Stomach (tissue), 9 donors: ENCODE results near the gene PERM1. TPM values are rescaled to one million over a fixed set of nuclear protein-coding genes. Genes with fewer than 3 reads are reported as not detected.
"Not testable (repeated sequence)": the region's sequence is repeated elsewhere in the genome, so short reads cannot be mapped to it uniquely, and the experiment has no call there.

ENCODE experiments used
- DNase-seq, 2 donors: peaks; one replicate each; pipeline versions ENCODE4 v3.0.0 to v3.0.0-alpha.2; 2013 to 2019
- H3K27ac ChIP-seq, 5 donors: fragments of 200-600 bp in 4 of 5; sonication (generic) in 4 of 5; one replicate each; pipeline ENCODE4 v1.5.1; 2013 to 2019; ENCODE audit warnings: mild to moderate bottlenecking in 1 of 5, moderate library complexity in 1 of 5
- H3K27me3 ChIP-seq, 3 donors: fragments of 200-600 bp; sonication (generic); one replicate each; pipeline ENCODE4 v1.5.1; 2017 to 2019; ENCODE audit warnings: mixed run types in 1 of 3
- H3K36me3 ChIP-seq, 4 donors: fragments of 200-600 bp; sonication (generic); 1 replicate in 3 of 4; 2 replicates in 1 of 4; pipeline ENCODE4 v1.5.1; 2016 to 2019
- H3K4me1 ChIP-seq, 4 donors: fragments of 200-600 bp; sonication (generic); one replicate each; pipeline ENCODE4 v1.5.1; 2016 to 2019
- H3K4me3 ChIP-seq, 4 donors: fragments of 200-600 bp; sonication (generic) in 3 of 4; one replicate each; pipeline ENCODE4 v1.5.1; 2016 to 2019; ENCODE audit warnings: mild to moderate bottlenecking in 1 of 4
- H3K9me3 ChIP-seq, 4 donors: fragments of 200-600 bp; sonication (generic); one replicate each; pipeline ENCODE4 v1.5.1; 2016 to 2019
- EP300 ChIP-seq: sonication (generic); formaldehyde crosslinking; IDR thresholded peaks from one replicate; pipeline ENCODE4 v1.6.1; 2017; ENCODE audit warnings: antibody characterized with exemption
- POLR2A ChIP-seq, 4 donors: fragments of 450-650 bp; IDR thresholded peaks; one replicate each; pipeline ENCODE4 v1.6.1; 2016; ENCODE audit warnings: antibody characterized with exemption in 4 of 4, control low read depth in 2 of 4, mild to moderate bottlenecking in 1 of 4, moderate library complexity in 1 of 4
- POLR2AphosphoS5 ChIP-seq, 3 donors: sonication (generic); formaldehyde crosslinking; IDR thresholded peaks; one replicate each; pipeline ENCODE4 v1.6.1; 2016; ENCODE audit warnings: antibody characterized with exemption in 3 of 3
- WGBS, 5 donors: extraction: QIAGEN DNeasy Blood & Tissue Kit in 3 of 5; methylation state at CpG; one replicate each; pipeline versions ENCODE4 v1.1.5 to v1.1.7; 2013 to 2018; 5-methylcytosine and 5-hydroxymethylcytosine counted together
- intact Hi-C: fragments of 100-400 bp; cut with DNase I; formaldehyde crosslinking; loops from one replicate; pipeline ENCODE4 v1.15.1; 2023; ENCODE audit warnings: low total_unique reads
- polyA plus RNA-seq, 3 donors: library from polyadenylated mRNA; stranded (reverse); fragments of 200-250 nt; gene quantifications; one replicate each; pipeline ENCODE4 v1.2.3, GENCODE V29; 2013
- total RNA-seq, 5 donors: library from RNA; depleted of rRNA; stranded (reverse); fragments of >200 nt; gene quantifications; one replicate each; pipeline versions ENCODE4 v1.1.0 to v1.2.3, GENCODE V29; 2014 to 2016
- TF ChIP-seq, protein P1 (sequence below), 7 experiments: fragments of 450-650 bp in 4 of 7; fragments of 200-600 bp in 3 of 7; sonication (generic) in 3 of 7; IDR thresholded peaks; one replicate each; pipeline ENCODE4 v1.5.1; 2016 to 2019; ENCODE audit warnings: antibody characterized with exemption in 7 of 7, control low read depth in 2 of 7, mild to moderate bottlenecking in 1 of 7
- donor health status: healthy with polysubstance abuse.
- donor health status: Bipolar disorder and iron deficiency.
- donor health status: healthy.

The PERM1 gene
- total and polyA plus RNA-seq, 8 donors = 0.37 to 0.88 (median 0.45) TPM; not detected in 4

DNA sequence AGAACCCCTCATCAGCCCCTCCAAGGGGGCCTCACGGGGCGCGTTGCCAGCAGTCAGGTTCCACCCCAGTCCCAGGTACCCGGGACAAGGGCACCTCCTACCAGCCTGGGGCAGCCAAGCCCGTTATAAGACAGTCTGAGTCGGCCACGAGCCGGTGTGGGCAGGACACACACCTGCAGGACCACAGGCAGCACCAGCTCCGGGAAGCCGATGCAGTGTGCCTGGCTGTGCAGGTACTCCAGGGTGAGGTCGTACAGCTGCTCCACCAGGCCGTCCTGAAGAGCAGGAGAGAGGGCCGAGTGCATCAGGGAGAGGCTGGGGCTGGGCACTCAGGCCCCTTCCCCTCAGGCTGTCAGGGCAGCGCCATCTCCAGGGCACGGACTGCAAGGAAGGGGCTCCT, 33.9 kb downstream of the PERM1 start:
- peaks cover 2 to 24% (median 10%) of the 10 kb centered on the region in 4 donors for H3K4me1 ChIP-seq
- peaks cover 67 to 88% (median 86%) of the 10 kb centered on the region in 4 donors for H3K36me3 ChIP-seq
- no peaks in the 10 kb centered on the region for H3K9me3 ChIP-seq
- peaks cover 0 to 10% (median 4%) of the 10 kb centered on the region in 3 donors for H3K27me3 ChIP-seq
- WGBS, 5 donors = 75 to 94% (median 90%) methylated on average over 5 to 15 of the region's 15 CpGs
- H3K27ac ChIP-seq = no peak overlapping the region
- H3K4me3 ChIP-seq = no peak overlapping the region
- intact Hi-C loops = no loop called here
- TF ChIP-seq, protein P1, sequence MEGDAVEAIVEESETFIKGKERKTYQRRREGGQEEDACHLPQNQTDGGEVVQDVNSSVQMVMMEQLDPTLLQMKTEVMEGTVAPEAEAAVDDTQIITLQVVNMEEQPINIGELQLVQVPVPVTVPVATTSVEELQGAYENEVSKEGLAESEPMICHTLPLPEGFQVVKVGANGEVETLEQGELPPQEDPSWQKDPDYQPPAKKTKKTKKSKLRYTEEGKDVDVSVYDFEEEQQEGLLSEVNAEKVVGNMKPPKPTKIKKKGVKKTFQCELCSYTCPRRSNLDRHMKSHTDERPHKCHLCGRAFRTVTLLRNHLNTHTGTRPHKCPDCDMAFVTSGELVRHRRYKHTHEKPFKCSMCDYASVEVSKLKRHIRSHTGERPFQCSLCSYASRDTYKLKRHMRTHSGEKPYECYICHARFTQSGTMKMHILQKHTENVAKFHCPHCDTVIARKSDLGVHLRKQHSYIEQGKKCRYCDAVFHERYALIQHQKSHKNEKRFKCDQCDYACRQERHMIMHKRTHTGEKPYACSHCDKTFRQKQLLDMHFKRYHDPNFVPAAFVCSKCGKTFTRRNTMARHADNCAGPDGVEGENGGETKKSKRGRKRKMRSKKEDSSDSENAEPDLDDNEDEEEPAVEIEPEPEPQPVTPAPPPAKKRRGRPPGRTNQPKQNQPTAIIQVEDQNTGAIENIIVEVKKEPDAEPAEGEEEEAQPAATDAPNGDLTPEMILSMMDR (IDR thresholded peaks at IDR 0.05) = no peak
- no peak for TF ChIP-seq POLR2A (IDR thresholded peaks at IDR 0.05)
- DNase-seq = no peak

DNA sequence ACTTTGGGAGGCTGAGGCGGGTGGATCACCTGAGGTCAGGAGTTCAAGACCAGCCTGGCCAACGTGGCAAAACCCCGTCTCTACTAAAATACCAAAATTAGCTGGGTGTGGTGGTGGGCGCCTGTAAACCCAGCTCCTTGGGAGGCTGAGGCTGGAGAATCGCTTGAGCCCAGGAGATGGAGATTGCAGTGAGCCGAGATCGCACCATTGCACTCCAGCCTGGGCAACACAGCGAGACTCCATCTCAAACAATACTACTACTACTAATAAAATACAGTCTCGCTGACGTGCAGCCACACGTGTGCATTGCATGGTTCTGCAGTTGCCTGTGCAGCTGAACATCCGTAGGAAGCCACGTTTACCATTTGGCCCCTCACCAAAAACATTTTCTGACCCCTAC, 35.1 kb downstream of the PERM1 start:
- H3K27ac ChIP-seq, intact Hi-C loops, H3K9me3 ChIP-seq, DNase-seq, H3K4me3 ChIP-seq: not testable (repeated sequence)
- Histone ChIP-seq H3K27me3 (peaks cover 0 to 21% (median 15%) of the 10 kb centered on the region in 3 donors), H3K4me1 (peaks cover 14 to 35% (median 21%) of the 10 kb centered on the region in 4 donors), H3K36me3 (peaks cover 55 to 77% (median 75%) of the 10 kb centered on the region in 4 donors)
- WGBS, 5 donors = 89 to 96% (median 93%) methylated on average over 13 of the region's 13 CpGs

DNA sequence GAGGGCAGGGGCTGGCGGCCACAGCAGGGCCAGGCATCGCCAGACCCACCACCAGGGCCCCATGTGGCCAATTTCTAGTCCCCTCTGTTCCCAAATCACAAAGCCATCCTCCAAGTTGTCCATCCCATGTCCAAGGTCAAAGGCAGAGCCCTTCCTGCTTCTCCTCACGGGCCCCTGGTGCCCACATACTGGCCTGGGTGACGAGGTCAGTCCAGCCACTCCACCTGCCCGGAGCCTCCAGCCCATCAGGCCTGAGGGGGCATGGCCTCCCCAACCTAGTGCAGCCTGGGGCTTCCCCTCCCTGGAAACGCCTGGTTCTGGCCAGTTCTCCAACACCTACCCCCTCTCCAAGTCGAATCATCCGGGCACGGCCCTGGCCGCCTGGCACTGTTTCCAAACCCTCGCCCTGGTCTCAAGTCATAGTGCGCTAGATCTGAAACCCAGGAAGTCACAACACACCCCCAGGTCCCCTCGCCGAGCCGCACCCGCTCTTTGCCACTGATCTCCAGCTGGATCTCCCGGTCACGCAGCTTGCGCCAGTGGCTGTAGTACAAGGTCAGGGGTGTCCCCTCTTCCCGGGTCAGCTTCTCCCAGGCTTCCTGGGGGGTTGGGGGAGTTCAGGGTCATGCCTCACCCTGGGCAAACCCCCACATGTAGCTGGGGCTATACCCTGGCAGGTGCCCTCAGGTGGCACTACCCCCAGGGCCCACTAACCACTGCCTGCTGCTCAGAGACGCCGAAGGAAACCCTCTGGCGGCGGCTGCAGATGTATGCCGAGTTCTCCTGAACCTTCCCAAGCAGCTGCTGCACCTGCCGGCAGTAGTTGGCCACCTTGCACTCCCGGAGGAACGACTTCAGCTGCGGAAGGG, 36.0 kb downstream of the PERM1 start:
- DNase-seq = peak in 1 of 2 donors; percentile 13
- H3K4me3 ChIP-seq = no peak overlapping the region
- peaks cover 47 to 68% (median 66%) of the 10 kb centered on the region in 4 donors for H3K36me3 ChIP-seq
- H3K27me3 ChIP-seq = peaks cover 0 to 30% (median 24%) of the 10 kb centered on the region in 3 donors
- peaks cover 23 to 44% (median 30%) of the 10 kb centered on the region in 4 donors for H3K4me1 ChIP-seq
- 82 to 87% (median 85%) methylated on average over 20 to 29 of the region's 29 CpGs for WGBS, 5 donors
- TF ChIP-seq POLR2A (IDR thresholded peaks at IDR 0.05) = no peak
- TF ChIP-seq, protein P1 (IDR thresholded peaks at IDR 0.05) = no peak
- no peak for TF ChIP-seq EP300
- TF ChIP-seq POLR2AphosphoS5 (IDR thresholded peaks at IDR 0.05) = no peak
- no peaks in the 10 kb centered on the region for H3K9me3 ChIP-seq
- intact Hi-C loops = no loop called here
- peak overlapping the region in 2 of 5 donors; percentile 83 to 84 for H3K27ac ChIP-seq

DNA sequence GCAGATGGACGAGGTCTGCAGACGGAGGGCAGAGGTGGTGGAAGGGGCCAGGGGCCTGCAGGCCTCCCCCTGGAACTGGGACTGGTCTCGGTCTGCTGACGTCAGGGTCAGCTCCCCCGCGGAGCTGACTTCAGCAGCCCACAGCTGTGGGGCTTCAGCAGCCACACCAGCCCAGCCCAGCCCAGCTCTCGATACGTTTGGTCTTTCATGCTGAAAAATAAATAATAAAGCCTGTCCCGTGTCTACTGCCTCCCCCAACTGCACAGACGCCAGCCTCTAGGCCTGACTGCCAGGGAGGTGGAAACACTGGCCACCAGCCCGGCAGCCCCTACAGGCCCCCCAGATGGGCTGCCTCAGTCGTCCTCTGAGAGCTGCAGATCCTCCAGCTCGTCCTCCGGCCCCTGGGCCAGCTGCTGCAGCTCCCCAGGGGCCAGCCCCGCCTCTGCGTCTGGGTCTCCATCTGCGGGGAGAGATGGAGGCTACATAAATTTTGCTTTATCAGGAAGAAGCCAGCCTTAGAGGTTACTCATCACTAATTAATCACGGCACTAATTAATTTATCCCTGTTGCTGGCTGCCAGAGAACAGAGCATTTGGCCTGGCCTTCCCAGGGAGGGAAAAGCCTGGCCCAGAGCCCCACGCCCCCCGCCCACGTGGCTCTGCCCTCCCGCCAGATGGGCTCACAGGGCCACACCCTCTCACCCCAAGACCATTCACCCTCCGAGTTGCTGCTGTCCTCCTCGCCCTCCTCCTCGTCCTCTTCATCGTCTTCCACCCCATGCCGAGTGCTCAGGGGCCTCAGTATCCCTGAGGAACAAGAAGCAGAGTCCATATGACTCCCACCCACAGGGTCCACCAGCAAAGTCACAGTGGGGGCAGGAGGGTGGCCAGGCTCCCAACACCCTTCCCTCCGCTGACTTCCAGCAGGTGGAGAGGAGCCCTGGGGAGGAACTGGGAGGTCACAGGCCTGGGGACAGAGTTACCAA, 37.3 kb downstream of the PERM1 start:
- Histone ChIP-seq H3K4me1 (peaks cover 36 to 57% (median 42%) of the 10 kb centered on the region in 4 donors), H3K27me3 (peaks cover 0 to 43% (median 36%) of the 10 kb centered on the region in 3 donors), H3K9me3 (no peaks in the 10 kb centered on the region), H3K36me3 (peaks cover 38 to 55% (median 53%) of the 10 kb centered on the region in 4 donors), H3K4me3 (no peak overlapping the region), H3K27ac (peak overlapping the region in 3 of 5 donors; percentile 81 to 84 (median 83))
- intact Hi-C loops = loop anchor here (5.0 kb wide), 1 partner anchor 42 kb away; no protein-coding TSS in a partner anchor
- WGBS, 5 donors = 60 to 69% (median 67%) methylated on average over 20 to 28 of the region's 28 CpGs
- peak in 1 of 2 donors; percentile 88 for DNase-seq
- TF ChIP-seq EP300 = no peak
- TF ChIP-seq, protein P1 (IDR thresholded peaks at IDR 0.05) = no peak
- no peak for TF ChIP-seq POLR2A (IDR thresholded peaks at IDR 0.05)
- no peak for TF ChIP-seq POLR2AphosphoS5 (IDR thresholded peaks at IDR 0.05)
